NB4 (cell line): ENCODE results near the gene GDPD2.

Experiments used
- DNase-seq: peaks from one replicate; pipeline ENCODE4 v3.0.0; 2010; ENCODE audit warnings: low read depth
- H3K4me3 ChIP-seq: one replicate; pipeline ENCODE4 v1.5.1; 2011; ENCODE audit warnings: mild to moderate bottlenecking, low read depth, low read length, moderate library complexity
- MYC ChIP-seq: IDR thresholded peaks from 2 replicates; pipeline ENCODE4 v1.6.1; 2011; ENCODE audit warnings: low read depth, low read length
- POLR2A ChIP-seq: IDR thresholded peaks from 2 replicates; pipeline ENCODE4 v1.6.1; 2011; ENCODE audit warnings: mild to moderate bottlenecking; ENCODE audit not compliant: insufficient read length; ENCODE audit errors: extremely low read depth
- TF ChIP-seq, protein P1 (sequence below): IDR thresholded peaks from one replicate; pipeline ENCODE4 v1.5.1; 2012; ENCODE audit warnings: low read depth, low read length
- TF ChIP-seq, protein P2 (sequence below): IDR thresholded peaks from 2 replicates; pipeline ENCODE4 v1.6.1; 2011; ENCODE audit warnings: low read depth, low read length

GDPD2 gene

DNA sequence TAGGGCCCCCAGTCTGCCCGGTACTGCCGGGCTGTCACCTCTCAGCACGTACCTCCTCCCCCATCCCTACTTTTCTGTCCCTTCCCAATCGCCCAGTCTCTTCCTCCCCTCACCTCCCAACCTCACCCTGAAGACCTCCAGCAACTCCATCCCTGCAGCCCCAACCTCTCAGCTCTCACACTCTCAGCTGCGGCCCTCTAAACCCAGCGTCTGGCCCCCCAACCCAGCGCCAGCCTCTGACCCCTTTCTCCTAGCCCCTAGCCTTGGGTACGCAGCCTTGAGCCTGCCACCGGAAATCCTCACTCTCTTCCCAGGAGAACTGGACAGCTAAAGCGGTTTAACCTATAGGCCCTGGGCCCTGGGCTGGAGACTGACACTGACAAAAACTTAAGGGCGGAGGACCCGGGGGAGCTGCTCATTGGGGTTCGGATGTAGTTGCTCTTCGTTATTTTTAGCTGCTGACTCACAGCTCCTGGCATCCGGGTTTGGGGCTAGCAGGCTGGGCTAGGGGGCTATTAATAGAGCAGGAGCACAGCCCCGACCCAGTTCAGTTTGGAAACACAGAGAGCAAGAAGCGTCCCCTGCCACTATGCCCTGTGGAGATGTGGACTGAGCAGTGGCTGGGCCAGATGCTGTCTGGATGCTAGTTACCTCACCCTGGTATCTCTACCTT, 11.9 kb downstream of the GDPD2 start:
- H3K4me3 ChIP-seq, result peak overlapping the region; percentile 61
- TF ChIP-seq MYC, result no peak
- TF ChIP-seq POLR2A, result no peak
- TF ChIP-seq, protein P1, sequence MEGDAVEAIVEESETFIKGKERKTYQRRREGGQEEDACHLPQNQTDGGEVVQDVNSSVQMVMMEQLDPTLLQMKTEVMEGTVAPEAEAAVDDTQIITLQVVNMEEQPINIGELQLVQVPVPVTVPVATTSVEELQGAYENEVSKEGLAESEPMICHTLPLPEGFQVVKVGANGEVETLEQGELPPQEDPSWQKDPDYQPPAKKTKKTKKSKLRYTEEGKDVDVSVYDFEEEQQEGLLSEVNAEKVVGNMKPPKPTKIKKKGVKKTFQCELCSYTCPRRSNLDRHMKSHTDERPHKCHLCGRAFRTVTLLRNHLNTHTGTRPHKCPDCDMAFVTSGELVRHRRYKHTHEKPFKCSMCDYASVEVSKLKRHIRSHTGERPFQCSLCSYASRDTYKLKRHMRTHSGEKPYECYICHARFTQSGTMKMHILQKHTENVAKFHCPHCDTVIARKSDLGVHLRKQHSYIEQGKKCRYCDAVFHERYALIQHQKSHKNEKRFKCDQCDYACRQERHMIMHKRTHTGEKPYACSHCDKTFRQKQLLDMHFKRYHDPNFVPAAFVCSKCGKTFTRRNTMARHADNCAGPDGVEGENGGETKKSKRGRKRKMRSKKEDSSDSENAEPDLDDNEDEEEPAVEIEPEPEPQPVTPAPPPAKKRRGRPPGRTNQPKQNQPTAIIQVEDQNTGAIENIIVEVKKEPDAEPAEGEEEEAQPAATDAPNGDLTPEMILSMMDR, result no peak
- TF ChIP-seq, protein P2, sequence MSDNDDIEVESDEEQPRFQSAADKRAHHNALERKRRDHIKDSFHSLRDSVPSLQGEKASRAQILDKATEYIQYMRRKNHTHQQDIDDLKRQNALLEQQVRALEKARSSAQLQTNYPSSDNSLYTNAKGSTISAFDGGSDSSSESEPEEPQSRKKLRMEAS, result no peak
- peak; percentile 73 for DNase-seq

DNA sequence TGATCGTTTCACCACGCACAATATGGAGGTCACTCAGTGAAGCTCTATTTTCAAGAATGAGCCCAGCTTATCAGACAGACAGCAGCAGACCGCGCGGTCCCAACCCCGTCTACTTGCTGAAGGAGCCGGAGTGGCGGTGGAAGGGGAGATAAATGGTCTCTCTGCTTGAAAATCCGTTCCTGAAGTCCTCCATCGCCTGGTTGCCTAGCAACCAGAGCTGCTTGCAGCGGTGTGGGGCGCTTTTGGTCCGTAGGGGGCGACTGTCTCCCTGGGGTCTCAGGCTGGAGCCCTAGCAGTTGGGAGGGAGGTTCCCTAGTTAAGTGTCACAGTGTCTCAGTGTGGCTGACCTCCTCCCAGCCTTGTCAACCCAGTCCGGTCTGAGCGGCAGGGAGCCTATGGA, 13.2 kb downstream of the GDPD2 start:
- H3K4me3 ChIP-seq, result no peak overlapping the region
- DNase-seq, result peak; percentile 52
- TF ChIP-seq, protein P1, result no peak
- TF ChIP-seq, protein P2, result no peak
- no peak for TF ChIP-seq POLR2A
- TF ChIP-seq MYC, result no peak

DNA sequence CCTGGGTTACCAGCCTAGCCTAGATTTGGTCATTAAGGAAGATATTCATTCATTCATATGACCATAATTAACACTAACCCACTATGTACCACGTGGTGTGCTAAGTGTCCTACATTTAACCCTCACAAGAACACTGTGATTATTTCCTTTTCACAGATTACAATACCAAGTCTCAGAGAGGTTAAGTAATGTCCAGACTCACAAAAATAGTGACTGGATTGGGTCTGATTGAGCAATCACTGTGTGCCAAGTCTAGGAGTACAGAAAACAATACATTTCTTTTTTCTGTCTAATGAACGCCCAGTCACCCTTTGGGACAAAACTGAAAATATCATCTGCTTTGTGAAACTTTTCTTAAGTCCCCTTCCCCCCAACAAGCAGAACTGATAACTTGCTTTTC, 13.9 kb downstream of the GDPD2 start:
- peak; percentile 35 for DNase-seq
- TF ChIP-seq, protein P1, result no peak
- TF ChIP-seq, protein P2, result no peak
- no peak for TF ChIP-seq POLR2A
- H3K4me3 ChIP-seq, result no peak overlapping the region

DNA sequence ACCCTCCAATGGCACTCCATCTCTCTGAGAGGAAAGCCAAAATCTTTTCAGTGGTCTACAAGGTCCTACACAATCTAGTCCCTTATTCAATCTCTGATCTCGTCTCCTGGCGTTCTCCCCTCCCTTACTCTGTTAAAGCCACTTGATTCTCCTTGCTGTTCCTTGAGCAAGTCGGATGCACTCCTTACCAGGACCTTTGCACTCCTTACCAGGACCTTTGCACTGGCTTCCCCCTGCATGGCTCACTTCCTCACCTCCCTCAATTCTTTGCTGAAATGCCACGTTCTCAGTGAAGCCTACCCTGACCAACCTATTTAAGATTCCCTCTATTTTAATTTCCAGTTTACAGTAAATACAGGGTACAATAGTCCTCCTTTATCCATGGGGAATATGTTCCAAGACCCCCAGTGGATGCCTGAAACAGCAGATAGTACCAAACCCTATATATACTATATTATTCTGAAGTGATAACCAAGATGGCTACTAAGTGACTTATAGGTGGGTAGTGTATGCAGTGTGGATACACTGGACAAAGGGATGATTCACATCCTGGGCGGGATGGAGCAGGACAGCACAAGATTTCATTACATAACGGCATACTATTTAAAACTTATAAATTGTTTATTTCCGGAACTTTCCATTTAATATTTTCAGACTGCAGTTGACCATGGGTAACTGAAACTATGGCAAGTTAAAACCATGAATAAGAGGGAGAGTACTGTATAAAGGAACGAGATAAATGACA, 15.0 kb downstream of the GDPD2 start:
- TF ChIP-seq MYC, result no peak
- TF ChIP-seq, protein P1, result no peak
- TF ChIP-seq POLR2A, result no peak
- TF ChIP-seq, protein P2, result no peak
- H3K4me3 ChIP-seq, result no peak overlapping the region
- DNase-seq, result no peak

DNA sequence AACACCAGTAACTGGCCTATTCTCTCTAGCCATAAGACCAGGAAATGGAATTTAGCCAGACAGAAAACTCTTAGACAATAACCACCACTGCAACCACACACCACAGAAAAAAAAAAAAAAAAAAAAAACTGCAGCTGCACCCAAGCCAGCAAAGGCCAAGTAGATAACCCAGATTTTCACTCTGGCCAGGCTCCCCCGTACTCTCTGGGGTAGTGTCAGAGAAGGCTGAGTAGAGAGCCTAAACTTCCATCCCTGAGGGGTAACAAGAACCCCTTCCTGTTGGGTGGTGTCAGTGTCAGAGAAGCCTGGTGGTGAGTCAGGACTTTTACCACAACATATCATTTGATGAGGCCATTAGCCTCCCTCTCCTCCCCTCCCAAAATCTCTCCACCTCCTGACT, 15.9 kb downstream of the GDPD2 start:
- TF ChIP-seq, protein P1, result no peak
- TF ChIP-seq, protein P2, result no peak
- TF ChIP-seq POLR2A (no peak), MYC (no peak)
- DNase-seq, result peak; percentile 59
- no peak overlapping the region for H3K4me3 ChIP-seq
